HL-60 (cell line): ENCODE measurements around the gene SF3B2.

Experiments used
- DNase-seq, 2 experiments: peaks; one replicate each; pipeline ENCODE4 v3.0.0-alpha.2; 2010 to 2020; ENCODE audit warnings: low read depth in 1 of 2, low spot score in 1 of 2
- H3K27ac ChIP-seq: fragments of 250-450 bp; sonication (Bioruptor Pico); replicated peaks from 2 replicates; pipeline ENCODE4 v1.5.1; 2020; ENCODE audit warnings: mild to moderate bottlenecking, moderate library complexity
- H3K27me3 ChIP-seq: fragments of 250-450 bp; sonication (Bioruptor Pico); 2 replicates; pipeline ENCODE4 v1.5.1; 2021; ENCODE audit warnings: mild to moderate bottlenecking, moderate library complexity; ENCODE audit not compliant: insufficient read depth, poor library complexity, severe bottlenecking
- H3K4me3 ChIP-seq: replicated peaks from 2 replicates; pipeline ENCODE4 v1.5.1; 2011; ENCODE audit warnings: mild to moderate bottlenecking, control low read depth, low read length; ENCODE audit not compliant: insufficient read depth
- GABPA ChIP-seq: IDR thresholded peaks from 2 replicates; pipeline ENCODE4 v1.6.1; 2012; ENCODE audit warnings: low read depth
- POLR2AphosphoS5 ChIP-seq: IDR thresholded peaks from 2 replicates; pipeline ENCODE4 v1.6.1; 2012; ENCODE audit warnings: low read depth
- SPI1 ChIP-seq: IDR thresholded peaks from 2 replicates; pipeline ENCODE4 v1.6.1; 2012; ENCODE audit warnings: low read depth, mild to moderate bottlenecking, borderline replicate concordance
- TF ChIP-seq, protein P1 (sequence below): IDR thresholded peaks from 2 replicates; pipeline ENCODE4 v1.6.1; 2012; ENCODE audit warnings: low read depth; ENCODE audit not compliant: insufficient replicate concordance
- TF ChIP-seq, protein P2 (sequence below): IDR thresholded peaks from one replicate; pipeline ENCODE4 v1.5.1; 2011; ENCODE audit warnings: low read length, control low read depth, inconsistent platforms; ENCODE audit not compliant: insufficient read depth

The SF3B2 gene

DNA sequence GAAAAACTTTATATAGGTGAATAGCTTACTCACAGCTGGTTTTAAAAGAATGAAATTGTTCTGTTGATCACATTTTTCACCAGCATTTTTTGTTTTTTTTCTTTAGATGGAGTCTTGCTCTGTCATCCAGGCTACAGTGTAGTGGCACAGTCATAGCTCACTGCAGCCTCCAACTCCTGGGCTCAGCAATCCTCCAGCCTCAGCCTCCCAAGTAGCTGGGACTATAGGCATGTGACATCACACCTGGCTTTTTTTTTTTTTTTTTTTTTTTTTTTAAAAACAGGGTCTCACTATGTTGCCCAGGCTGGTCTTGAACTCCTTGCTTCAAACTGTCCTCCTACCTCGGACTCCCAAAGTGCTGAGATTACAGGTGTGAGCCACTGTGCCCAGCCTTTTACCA is 21.5 kb downstream of the SF3B2 start:
- TF ChIP-seq GABPA (no peak), SPI1 (no peak), POLR2AphosphoS5 (no peak)
- TF ChIP-seq, protein P1, sequence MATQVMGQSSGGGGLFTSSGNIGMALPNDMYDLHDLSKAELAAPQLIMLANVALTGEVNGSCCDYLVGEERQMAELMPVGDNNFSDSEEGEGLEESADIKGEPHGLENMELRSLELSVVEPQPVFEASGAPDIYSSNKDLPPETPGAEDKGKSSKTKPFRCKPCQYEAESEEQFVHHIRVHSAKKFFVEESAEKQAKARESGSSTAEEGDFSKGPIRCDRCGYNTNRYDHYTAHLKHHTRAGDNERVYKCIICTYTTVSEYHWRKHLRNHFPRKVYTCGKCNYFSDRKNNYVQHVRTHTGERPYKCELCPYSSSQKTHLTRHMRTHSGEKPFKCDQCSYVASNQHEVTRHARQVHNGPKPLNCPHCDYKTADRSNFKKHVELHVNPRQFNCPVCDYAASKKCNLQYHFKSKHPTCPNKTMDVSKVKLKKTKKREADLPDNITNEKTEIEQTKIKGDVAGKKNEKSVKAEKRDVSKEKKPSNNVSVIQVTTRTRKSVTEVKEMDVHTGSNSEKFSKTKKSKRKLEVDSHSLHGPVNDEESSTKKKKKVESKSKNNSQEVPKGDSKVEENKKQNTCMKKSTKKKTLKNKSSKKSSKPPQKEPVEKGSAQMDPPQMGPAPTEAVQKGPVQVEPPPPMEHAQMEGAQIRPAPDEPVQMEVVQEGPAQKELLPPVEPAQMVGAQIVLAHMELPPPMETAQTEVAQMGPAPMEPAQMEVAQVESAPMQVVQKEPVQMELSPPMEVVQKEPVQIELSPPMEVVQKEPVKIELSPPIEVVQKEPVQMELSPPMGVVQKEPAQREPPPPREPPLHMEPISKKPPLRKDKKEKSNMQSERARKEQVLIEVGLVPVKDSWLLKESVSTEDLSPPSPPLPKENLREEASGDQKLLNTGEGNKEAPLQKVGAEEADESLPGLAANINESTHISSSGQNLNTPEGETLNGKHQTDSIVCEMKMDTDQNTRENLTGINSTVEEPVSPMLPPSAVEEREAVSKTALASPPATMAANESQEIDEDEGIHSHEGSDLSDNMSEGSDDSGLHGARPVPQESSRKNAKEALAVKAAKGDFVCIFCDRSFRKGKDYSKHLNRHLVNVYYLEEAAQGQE = no peak
- TF ChIP-seq, protein P2, sequence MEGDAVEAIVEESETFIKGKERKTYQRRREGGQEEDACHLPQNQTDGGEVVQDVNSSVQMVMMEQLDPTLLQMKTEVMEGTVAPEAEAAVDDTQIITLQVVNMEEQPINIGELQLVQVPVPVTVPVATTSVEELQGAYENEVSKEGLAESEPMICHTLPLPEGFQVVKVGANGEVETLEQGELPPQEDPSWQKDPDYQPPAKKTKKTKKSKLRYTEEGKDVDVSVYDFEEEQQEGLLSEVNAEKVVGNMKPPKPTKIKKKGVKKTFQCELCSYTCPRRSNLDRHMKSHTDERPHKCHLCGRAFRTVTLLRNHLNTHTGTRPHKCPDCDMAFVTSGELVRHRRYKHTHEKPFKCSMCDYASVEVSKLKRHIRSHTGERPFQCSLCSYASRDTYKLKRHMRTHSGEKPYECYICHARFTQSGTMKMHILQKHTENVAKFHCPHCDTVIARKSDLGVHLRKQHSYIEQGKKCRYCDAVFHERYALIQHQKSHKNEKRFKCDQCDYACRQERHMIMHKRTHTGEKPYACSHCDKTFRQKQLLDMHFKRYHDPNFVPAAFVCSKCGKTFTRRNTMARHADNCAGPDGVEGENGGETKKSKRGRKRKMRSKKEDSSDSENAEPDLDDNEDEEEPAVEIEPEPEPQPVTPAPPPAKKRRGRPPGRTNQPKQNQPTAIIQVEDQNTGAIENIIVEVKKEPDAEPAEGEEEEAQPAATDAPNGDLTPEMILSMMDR = no peak
- Histone ChIP-seq H3K4me3 (no peak overlapping the region), H3K27me3 (no peaks in the 10 kb centered on the region), H3K27ac (no peak overlapping the region)
- DNase-seq = no peak

DNA sequence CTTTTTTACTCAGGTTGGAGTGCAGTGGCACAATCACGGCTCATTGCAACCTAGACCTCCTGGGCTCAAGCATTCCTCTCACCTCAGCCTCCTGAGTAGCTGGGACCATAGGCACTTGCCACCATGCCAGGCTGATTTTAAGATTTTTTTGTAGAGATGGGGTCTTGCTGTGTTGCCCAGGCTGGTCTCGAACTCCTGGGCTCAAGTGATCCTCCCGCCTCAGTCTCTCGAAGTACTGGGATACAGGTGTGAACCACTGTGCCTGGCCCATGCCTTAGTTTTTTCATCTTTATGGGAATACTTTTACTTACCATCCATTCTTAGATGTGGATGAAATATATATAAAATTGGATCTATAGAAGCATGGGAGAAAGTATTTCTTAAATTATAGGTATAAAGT is 23.1 kb downstream of the SF3B2 start:
- no peak for TF ChIP-seq GABPA
- no peak for TF ChIP-seq SPI1
- TF ChIP-seq, protein P2 = no peak
- no peak for TF ChIP-seq POLR2AphosphoS5
- TF ChIP-seq, protein P1 = no peak
- DNase-seq = no peak
- no peak overlapping the region for H3K4me3 ChIP-seq
- no peaks in the 10 kb centered on the region for H3K27me3 ChIP-seq
- H3K27ac ChIP-seq = no peak overlapping the region

DNA sequence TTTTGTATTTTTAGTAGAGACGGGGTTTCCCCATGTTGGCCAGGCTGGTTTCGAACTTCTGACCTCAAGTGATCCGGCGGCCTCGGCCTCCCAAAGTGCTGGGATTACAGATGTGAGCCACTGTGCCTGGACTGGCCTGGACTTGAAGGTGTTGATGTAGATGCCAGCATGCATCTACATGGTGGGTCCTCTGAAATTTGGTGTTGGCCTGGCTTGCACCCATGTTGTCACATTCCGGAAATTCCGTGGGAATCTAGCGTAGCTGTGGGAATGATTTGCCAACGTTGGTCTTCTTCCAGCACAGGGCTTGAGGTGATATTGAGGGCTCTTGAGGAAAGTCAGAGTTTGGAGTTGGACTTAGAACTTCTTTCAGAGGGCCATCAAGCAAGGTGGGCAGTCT is 24.4 kb downstream of the SF3B2 start:
- Histone ChIP-seq H3K27me3 (no peaks in the 10 kb centered on the region), H3K4me3 (no peak overlapping the region), H3K27ac (no peak overlapping the region)
- TF ChIP-seq SPI1 (no peak), GABPA (no peak), POLR2AphosphoS5 (no peak)
- TF ChIP-seq, protein P1 = no peak
- TF ChIP-seq, protein P2 = no peak
- DNase-seq = no peak
